GM21529 (cell line): ENCODE measurements around the gene ACIN1.

ENCODE experiments used
- ATAC-seq: cut with Tn5 transposase; IDR thresholded peaks from one replicate; pipeline ENCODE4 v1.9.1; 2021; ENCODE audit not compliant: unreplicated experiment

ACIN1 gene

GRCh38 chr14:23058654-23059504 is 36.1 kb downstream of the ACIN1 start:
- no peak for ATAC-seq

GRCh38 chr14:23057757-23058653 is 36.9 kb downstream of the ACIN1 start:
- ATAC-seq: peak; percentile 68

- peak; percentile 38 for ATAC-seq
Observed at GRCh38 chr14:23056956-23057756, 37.8 kb downstream of the ACIN1 start, which contains the start of gene CDH24. Gene CDH24, minus strand, starts transcription at chr14:23057520. Its CDS starts 1,787 bp downstream, at chr14:23055733.

- ATAC-seq: peak; percentile 64
Observed at GRCh38 chr14:23056145-23056955, 38.6 kb downstream of the ACIN1 start.

- ATAC-seq: no peak
Observed at GRCh38 chr14:23055621-23056144, 39.3 kb downstream of the ACIN1 start.

- no peak for ATAC-seq
Observed at GRCh38 chr14:23055147-23055550, 39.8 kb downstream of the ACIN1 start.

- ATAC-seq: no peak
Observed at GRCh38 chr14:23054000-23054811, 40.7 kb downstream of the ACIN1 start.

GRCh38 chr14:23053426-23053825 is 41.5 kb downstream of the ACIN1 start:
- no peak for ATAC-seq

- ATAC-seq: no peak
Observed at GRCh38 chr14:23052671-23053070, 42.3 kb downstream of the ACIN1 start.

GRCh38 chr14:23052182-23052623 is 42.7 kb downstream of the ACIN1 start:
- ATAC-seq: no peak

- ATAC-seq: no peak
Observed at GRCh38 chr14:23051141-23052057, 43.5 kb downstream of the ACIN1 start.

GRCh38 chr14:23049011-23049410 is 45.9 kb downstream of the ACIN1 start:
- ATAC-seq: no peak

GRCh38 chr14:23047751-23048693 is 46.9 kb downstream of the ACIN1 start:
- no peak for ATAC-seq

GRCh38 chr14:23047034-23047634 is 47.8 kb downstream of the ACIN1 start:
- no peak for ATAC-seq

- ATAC-seq: no peak
Observed at GRCh38 chr14:23045419-23046357, 49.2 kb downstream of the ACIN1 start.
